WTC11 (cell line): Measurements from ENCODE around the gene PTGIS.

Experiments
- CTCF ChIP-seq: fragments of 200-600 bp; IDR thresholded peaks from 2 replicates; pipeline ENCODE4 v1.8.0; 2022; ENCODE audit warnings: antibody characterized with exemption
- ZNF121 ChIP-seq: sonication (generic); formaldehyde crosslinking; IDR thresholded peaks from 2 replicates; pipeline ENCODE4 v1.8.0; 2023; ENCODE audit warnings: missing genetic modification reagents
- TF ChIP-seq, protein P1 (sequence below): sonication (generic); formaldehyde crosslinking; IDR thresholded peaks from 2 replicates; pipeline ENCODE4 v1.8.1; 2023; ENCODE audit warnings: mild to moderate bottlenecking, missing genetic modification reagents, moderate library complexity
- TF ChIP-seq, protein P2 (sequence below): fragments of 250-450 bp; sonication (Bioruptor Pico); conservative IDR thresholded peaks from 2 replicates; pipeline ENCODE4 v1.9.0; 2021; ENCODE audit warnings: mild to moderate bottlenecking
- TF ChIP-seq, protein P3 (sequence below): sonication (generic); formaldehyde crosslinking; conservative IDR thresholded peaks from 2 replicates; pipeline ENCODE4 v1.8.1; 2023; ENCODE audit warnings: mild to moderate bottlenecking, low read depth, missing genetic modification reagents, moderate library complexity

GRCh38 chr20:49591217-49591865 lies 23.4 kb upstream of the PTGIS start:
- TF ChIP-seq, protein P1, sequence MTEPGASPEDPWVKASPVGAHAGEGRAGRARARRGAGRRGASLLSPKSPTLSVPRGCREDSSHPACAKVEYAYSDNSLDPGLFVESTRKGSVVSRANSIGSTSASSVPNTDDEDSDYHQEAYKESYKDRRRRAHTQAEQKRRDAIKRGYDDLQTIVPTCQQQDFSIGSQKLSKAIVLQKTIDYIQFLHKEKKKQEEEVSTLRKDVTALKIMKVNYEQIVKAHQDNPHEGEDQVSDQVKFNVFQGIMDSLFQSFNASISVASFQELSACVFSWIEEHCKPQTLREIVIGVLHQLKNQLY (CRISPR knock-in tag): no peak
- TF ChIP-seq, protein P2, sequence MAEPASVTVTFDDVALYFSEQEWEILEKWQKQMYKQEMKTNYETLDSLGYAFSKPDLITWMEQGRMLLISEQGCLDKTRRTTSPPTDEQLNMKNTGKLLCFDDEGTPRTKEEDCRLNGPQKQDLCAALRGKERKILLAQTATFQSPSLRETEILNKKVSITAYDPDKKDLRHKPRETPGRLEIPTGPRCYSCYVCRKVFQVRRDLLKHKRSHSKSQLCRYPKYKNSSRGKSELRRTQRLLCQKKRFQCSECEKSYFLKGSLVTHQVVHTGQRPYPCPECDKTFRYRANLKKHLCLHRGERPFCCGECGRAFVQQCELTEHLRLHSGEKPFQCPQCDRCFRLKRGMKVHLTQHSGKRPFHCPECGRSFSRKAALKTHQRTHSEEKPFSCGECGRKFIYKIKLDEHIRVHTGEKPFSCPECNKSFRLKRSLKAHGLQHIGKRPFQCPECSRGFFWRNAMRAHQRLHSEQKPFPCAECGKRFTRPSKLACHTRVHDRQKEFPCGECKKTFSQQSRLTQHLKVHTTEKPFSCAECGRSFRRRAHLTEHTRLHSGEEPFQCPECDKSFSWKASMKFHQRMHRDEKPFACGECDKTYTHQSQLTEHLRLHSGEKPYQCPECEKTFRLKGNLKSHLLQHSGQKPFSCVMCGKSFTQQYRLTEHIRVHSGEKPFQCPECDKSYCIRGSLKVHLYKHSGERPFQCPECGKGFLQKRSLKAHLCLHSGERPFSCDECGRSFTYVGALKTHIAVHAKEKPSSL: no peak
- TF ChIP-seq CTCF (no peak), ZNF121 (CRISPR knock-in tag) (no peak)
- TF ChIP-seq, protein P3, sequence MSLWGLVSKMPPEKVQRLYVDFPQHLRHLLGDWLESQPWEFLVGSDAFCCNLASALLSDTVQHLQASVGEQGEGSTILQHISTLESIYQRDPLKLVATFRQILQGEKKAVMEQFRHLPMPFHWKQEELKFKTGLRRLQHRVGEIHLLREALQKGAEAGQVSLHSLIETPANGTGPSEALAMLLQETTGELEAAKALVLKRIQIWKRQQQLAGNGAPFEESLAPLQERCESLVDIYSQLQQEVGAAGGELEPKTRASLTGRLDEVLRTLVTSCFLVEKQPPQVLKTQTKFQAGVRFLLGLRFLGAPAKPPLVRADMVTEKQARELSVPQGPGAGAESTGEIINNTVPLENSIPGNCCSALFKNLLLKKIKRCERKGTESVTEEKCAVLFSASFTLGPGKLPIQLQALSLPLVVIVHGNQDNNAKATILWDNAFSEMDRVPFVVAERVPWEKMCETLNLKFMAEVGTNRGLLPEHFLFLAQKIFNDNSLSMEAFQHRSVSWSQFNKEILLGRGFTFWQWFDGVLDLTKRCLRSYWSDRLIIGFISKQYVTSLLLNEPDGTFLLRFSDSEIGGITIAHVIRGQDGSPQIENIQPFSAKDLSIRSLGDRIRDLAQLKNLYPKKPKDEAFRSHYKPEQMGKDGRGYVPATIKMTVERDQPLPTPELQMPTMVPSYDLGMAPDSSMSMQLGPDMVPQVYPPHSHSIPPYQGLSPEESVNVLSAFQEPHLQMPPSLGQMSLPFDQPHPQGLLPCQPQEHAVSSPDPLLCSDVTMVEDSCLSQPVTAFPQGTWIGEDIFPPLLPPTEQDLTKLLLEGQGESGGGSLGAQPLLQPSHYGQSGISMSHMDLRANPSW (CRISPR knock-in tag): no peak
